Measurements from ENCODE around the gene AGPAT3.

AGPAT3 gene

DNA sequence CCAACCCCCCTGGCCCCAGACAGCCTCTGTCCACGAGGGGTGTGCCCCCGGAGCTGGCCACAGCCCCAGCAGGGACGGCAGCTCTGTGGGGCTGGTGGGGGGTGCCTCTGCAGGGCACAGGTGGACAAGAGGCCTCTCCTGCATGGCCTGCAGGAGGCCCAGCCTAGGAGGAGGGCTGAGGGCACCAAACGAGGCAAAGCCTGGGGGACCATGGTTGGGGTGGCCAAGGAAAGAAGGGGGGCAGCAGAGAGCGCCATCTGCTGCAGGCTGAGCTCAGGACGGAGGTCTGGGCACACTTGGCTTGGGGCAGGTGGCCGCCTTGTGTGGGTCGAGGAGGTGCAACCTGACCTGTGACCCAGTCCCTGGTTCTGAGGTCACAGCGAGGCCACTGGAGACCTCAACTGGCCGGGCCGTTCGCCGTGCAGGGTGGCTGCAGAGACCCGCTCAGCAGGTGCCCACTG, 48.4 kb upstream of the AGPAT3 start (continued):
- TF ChIP-seq, protein P1, sequence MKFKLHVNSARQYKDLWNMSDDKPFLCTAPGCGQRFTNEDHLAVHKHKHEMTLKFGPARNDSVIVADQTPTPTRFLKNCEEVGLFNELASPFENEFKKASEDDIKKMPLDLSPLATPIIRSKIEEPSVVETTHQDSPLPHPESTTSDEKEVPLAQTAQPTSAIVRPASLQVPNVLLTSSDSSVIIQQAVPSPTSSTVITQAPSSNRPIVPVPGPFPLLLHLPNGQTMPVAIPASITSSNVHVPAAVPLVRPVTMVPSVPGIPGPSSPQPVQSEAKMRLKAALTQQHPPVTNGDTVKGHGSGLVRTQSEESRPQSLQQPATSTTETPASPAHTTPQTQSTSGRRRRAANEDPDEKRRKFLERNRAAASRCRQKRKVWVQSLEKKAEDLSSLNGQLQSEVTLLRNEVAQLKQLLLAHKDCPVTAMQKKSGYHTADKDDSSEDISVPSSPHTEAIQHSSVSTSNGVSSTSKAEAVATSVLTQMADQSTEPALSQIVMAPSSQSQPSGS (tag by site-specific recombination; IDR thresholded peaks at IDR 0.05; ENCODE audit: low read depth) = no peak
- TF ChIP-seq ZNF530 (tag by site-specific recombination; IDR thresholded peaks at IDR 0.05; ENCODE audit: low read depth) = no peak
- TF ChIP-seq ZNF146 (tag by site-specific recombination; IDR thresholded peaks at IDR 0.05) = no peak

DNA sequence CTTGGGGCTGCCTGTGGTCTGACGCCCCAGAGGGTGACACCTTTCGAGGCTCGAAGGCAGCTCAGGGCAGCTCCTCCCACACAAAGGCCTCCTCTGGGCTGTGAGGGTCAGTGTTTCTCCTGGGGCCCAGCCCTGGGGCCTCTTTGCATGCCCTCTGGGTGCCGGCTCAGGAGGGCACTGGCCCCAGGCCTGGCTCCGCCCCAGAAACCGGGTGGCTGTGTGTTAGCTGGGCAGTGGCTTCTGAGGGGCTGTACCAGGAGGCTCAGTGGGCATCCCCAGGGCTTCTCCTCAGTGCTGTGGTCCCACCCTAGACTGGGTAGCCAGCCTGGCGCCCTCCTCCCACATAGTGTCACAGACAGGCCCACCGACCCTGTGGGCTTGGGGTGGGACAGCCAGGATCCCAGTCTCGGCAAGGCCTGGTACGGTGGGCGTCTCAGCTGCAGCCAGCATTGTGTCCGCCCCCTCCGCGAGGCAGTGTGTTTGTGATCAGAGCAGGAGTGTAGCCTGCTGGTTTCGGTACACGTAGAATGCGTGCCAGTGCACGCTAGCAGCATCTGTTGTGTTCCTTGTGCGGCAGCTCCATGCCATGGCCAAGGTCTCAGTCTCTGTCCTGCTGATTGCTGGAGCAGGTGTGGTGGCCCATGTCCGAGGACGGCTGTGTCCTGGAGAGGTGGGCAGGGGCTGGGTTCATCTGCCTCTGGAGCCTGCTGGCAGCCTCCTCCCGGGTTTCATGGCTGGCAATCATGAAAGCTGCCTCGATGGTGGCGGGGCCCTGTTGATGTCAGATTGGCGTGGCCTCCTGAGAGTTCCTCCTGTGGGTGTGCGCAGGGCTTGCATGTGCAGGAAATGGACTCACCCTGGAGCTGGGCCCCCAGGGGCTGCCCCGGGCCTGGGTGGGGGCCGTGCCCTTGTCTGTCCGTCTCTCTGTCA, 47.6 kb upstream of the AGPAT3 start:
- POLR2A ChIA-PET = no interaction called here
- Histone ChIP-seq H3K36me3 (ENCODE audit: control insufficient read depth in 2 of 2, insufficient read depth in 1 of 2, low read length in 2 of 2) (no peaks in the 10 kb centered on the region), H3K9me3 (ENCODE audit: control insufficient read depth, insufficient read depth, low read depth, low read length) (no peaks in the 10 kb centered on the region), H3K4me1 (ENCODE audit: control insufficient read depth, insufficient read depth, low read length) (no peaks in the 10 kb centered on the region), H3K27ac (ENCODE audit: extremely low read depth, low read depth, low read length) (no peak overlapping the region), H3K4me3 (ENCODE audit: low read depth, low read length) (no peak overlapping the region)
- CTCF ChIA-PET = interaction anchor here (0.7 to 1.7 kb wide), 3 partner anchors 8 to 158 kb away, joined by 3 to 5 read pairs (median 3); no protein-coding TSS in a partner anchor
- TF ChIP-seq ZNF600 (tag by site-specific recombination; IDR thresholded peaks at IDR 0.05) (peak; percentile 24; the same call in 1 of the 2 replicates), HOXC10 (CRISPR knock-in tag; IDR thresholded peaks at IDR 0.05) (no peak)

DNA sequence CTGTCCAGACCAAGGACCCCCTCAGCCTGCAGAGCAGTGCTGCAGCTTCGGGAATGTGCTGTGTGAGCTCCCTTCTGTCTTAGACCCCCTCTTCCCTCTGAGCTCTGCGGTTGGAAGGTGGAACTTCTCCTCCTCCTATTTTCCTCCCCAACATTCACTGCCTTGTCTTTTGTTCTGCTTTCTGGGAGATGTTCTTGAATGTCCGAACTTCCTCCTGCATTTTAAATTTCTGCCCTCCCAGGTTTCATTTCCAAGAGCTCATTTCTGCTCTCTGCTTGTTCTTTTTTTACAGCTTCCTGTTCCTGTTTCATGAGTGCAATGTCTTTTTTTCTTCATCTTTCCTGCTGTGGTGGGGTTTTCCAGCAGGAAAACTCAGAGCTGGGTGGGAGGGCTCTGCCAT, 46.3 kb upstream of the AGPAT3 start:
- no peaks in the 10 kb centered on the region for H3K36me3 ChIP-seq (ENCODE audit: control insufficient read depth in 2 of 2, insufficient read depth in 1 of 2, low read length in 2 of 2)
- no peaks in the 10 kb centered on the region for H3K9me3 ChIP-seq (ENCODE audit: control insufficient read depth, insufficient read depth, low read depth, low read length)
- POLR2A ChIA-PET = interaction anchor here (0.5 to 1.2 kb wide), 4 partner anchors 8 to 1187 kb away, joined by 3 to 6 read pairs (median 4); no protein-coding TSS in a partner anchor
- H3K27ac ChIP-seq (ENCODE audit: extremely low read depth, low read depth, low read length) = no peak overlapping the region
- CTCF ChIA-PET = interaction anchor here (0.6 to 1.0 kb wide), 3 partner anchors 8 to 450 kb away, joined by 3 to 5 read pairs (median 3); no protein-coding TSS in a partner anchor
- no peaks in the 10 kb centered on the region for H3K4me1 ChIP-seq (ENCODE audit: control insufficient read depth, insufficient read depth, low read length)
- H3K4me3 ChIP-seq (ENCODE audit: low read depth, low read length) = no peak overlapping the region
- TF ChIP-seq, protein P2, sequence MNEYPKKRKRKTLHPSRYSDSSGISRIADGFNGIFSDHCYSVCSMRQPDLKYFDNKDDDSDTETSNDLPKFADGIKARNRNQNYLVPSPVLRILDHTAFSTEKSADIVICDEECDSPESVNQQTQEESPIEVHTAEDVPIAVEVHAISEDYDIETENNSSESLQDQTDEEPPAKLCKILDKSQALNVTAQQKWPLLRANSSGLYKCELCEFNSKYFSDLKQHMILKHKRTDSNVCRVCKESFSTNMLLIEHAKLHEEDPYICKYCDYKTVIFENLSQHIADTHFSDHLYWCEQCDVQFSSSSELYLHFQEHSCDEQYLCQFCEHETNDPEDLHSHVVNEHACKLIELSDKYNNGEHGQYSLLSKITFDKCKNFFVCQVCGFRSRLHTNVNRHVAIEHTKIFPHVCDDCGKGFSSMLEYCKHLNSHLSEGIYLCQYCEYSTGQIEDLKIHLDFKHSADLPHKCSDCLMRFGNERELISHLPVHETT (tag by site-specific recombination; IDR thresholded peaks at IDR 0.05) = no peak
- TF ChIP-seq ZNF155 (tag by site-specific recombination; IDR thresholded peaks at IDR 0.05) = no peak
- TF ChIP-seq YY2 (tag by site-specific recombination; IDR thresholded peaks at IDR 0.05) = no peak
- TF ChIP-seq, protein P3, sequence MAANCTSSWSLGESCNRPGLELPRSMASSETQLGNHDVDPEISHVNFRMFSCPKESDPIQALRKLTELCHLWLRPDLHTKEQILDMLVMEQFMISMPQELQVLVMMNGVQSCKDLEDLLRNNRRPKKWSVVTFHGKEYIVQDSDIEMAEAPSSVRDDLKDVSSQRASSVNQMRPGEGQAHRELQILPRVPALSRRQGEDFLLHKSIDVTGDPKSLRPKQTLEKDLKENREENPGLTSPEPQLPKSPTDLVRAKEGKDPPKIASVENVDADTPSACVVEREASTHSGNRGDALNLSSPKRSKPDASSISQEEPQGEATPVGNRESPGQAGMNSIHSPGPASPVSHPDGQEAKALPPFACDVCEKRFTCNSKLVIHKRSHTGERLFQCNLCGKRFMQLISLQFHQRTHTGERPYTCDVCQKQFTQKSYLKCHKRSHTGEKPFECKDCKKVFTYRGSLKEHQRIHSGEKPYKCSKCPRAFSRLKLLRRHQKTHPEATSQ (tag by site-specific recombination; IDR thresholded peaks at IDR 0.05) = 0 out of 2 replicates have a peak, but pooled peaks have one; percentile 57
- no peak for TF ChIP-seq ZFP69B (tag by site-specific recombination; IDR thresholded peaks at IDR 0.05)
- no peak for TF ChIP-seq ZNF558 (tag by site-specific recombination; IDR thresholded peaks at IDR 0.05)
- TF ChIP-seq, protein P4, sequence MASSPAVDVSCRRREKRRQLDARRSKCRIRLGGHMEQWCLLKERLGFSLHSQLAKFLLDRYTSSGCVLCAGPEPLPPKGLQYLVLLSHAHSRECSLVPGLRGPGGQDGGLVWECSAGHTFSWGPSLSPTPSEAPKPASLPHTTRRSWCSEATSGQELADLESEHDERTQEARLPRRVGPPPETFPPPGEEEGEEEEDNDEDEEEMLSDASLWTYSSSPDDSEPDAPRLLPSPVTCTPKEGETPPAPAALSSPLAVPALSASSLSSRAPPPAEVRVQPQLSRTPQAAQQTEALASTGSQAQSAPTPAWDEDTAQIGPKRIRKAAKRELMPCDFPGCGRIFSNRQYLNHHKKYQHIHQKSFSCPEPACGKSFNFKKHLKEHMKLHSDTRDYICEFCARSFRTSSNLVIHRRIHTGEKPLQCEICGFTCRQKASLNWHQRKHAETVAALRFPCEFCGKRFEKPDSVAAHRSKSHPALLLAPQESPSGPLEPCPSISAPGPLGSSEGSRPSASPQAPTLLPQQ (tag by site-specific recombination; IDR thresholded peaks at IDR 0.05) = no peak
- TF ChIP-seq ZNF354C (tag by site-specific recombination; IDR thresholded peaks at IDR 0.05; ENCODE audit: borderline replicate concordance, low read depth) = no peak
- no peak for TF ChIP-seq GLI2 (tag by site-specific recombination; IDR thresholded peaks at IDR 0.05; ENCODE audit: borderline replicate concordance, low read depth)
- TF ChIP-seq, protein P5, sequence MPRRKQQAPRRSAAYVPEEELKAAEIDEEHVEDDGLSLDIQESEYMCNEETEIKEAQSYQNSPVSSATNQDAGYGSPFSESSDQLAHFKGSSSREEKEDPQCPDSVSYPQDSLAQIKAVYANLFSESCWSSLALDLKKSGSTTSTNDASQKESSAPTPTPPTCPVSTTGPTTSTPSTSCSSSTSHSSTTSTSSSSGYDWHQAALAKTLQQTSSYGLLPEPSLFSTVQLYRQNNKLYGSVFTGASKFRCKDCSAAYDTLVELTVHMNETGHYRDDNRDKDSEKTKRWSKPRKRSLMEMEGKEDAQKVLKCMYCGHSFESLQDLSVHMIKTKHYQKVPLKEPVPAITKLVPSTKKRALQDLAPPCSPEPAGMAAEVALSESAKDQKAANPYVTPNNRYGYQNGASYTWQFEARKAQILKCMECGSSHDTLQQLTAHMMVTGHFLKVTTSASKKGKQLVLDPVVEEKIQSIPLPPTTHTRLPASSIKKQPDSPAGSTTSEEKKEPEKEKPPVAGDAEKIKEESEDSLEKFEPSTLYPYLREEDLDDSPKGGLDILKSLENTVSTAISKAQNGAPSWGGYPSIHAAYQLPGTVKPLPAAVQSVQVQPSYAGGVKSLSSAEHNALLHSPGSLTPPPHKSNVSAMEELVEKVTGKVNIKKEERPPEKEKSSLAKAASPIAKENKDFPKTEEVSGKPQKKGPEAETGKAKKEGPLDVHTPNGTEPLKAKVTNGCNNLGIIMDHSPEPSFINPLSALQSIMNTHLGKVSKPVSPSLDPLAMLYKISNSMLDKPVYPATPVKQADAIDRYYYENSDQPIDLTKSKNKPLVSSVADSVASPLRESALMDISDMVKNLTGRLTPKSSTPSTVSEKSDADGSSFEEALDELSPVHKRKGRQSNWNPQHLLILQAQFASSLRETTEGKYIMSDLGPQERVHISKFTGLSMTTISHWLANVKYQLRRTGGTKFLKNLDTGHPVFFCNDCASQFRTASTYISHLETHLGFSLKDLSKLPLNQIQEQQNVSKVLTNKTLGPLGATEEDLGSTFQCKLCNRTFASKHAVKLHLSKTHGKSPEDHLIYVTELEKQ (tag by site-specific recombination; IDR thresholded peaks at IDR 0.05; ENCODE audit: borderline replicate concordance) = no peak
- TF ChIP-seq KLF8 (tag by site-specific recombination; IDR thresholded peaks at IDR 0.05) = peak; percentile 73
- TF ChIP-seq, protein P6, sequence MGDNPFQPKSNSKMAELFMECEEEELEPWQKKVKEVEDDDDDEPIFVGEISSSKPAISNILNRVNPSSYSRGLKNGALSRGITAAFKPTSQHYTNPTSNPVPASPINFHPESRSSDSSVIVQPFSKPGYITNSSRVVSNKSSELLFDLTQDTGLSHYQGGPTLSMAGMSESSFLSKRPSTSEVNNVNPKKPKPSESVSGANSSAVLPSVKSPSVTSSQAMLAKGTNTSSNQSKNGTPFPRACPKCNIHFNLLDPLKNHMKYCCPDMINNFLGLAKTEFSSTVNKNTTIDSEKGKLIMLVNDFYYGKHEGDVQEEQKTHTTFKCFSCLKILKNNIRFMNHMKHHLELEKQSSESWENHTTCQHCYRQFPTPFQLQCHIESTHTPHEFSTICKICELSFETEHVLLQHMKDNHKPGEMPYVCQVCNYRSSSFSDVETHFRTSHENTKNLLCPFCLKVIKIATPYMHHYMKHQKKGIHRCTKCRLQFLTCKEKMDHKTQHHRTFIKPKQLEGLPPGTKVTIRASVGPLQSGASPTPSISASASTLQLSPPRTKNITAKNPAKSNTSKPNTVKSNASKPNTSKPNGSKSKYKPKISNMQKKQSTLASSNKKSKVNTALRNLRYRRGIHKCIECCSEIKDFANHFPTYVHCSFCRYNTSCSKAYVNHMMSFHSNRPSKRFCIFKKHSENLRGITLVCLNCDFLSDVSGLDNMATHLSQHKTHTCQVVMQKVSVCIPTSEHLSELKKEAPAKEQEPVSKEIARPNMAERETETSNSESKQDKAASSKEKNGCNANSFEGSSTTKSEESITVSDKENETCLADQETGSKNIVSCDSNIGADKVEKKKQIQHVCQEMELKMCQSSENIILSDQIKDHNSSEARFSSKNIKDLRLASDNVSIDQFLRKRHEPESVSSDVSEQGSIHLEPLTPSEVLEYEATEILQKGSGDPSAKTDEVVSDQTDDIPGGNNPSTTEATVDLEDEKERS (tag by site-specific recombination; IDR thresholded peaks at IDR 0.05) = peak; percentile 99
- no peak for TF ChIP-seq ZNF23 (tag by site-specific recombination; IDR thresholded peaks at IDR 0.05; ENCODE audit: borderline replicate concordance)
